Activated T-cell treated with anti-CD3 and anti-CD28 coated beads for 48 hours (primary cell): ENCODE results near the gene RWDD4.

ENCODE experiments used
- DNase-seq: peaks from one replicate; pipeline ENCODE4 v3.0.0-alpha.2; 2020; ENCODE audit warnings: low read depth

RWDD4 gene

GRCh38 chr4:183600189-183600685, 58.7 kb downstream of the RWDD4 start:
- no peak for DNase-seq

- no peak for DNase-seq
These were observed 59.3 kb downstream of the RWDD4 start for GRCh38 chr4:183599690-183600089.

GRCh38 chr4:183599284-183599683, 59.7 kb downstream of the RWDD4 start:
- DNase-seq, result no peak

DNA sequence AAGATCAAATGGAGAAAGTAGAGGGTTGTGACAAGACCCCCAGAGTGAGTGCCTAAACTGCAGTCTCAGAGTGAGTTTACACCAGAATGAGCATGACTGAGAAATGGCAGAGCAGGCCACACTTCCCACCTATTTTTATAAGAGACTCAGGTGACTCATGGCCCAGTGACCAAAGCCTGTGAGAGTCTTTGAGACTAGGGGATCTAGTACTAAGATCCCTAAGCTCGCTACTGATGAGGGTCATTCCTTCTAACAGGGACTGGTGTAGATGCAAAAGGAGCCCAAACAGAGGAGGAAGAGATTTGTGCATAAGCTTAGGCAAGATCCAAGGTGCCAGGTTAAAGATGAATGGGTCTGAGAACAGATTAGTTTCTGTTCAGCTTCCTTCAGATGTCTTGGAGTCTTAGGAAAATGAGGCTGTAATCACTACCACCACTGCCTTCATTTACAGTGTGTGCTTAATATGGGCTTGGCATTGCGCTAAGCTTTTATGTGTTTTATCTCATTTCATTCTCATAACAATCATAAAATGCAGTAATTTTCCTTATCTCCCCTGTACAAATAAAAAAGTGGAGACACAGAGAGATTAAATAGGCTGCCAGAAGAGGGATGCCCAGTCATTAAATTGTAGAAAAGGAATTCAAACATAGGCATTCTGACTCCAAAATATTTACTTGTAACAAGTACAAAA, 62.8 kb downstream of the RWDD4 start:
- no peak for DNase-seq

GRCh38 chr4:183594823-183595222, 64.2 kb downstream of the RWDD4 start:
- DNase-seq, result no peak

- DNase-seq, result no peak
These were observed 67.7 kb downstream of the RWDD4 start for GRCh38 chr4:183591301-183591700.
